PC-9 (cell line): ENCODE results near the gene PQBP1. TPM values are rescaled to one million over a fixed set of nuclear protein-coding genes. Genes with fewer than 3 reads are reported as not detected.

Experiments
- BruUV-seq: library from RNA; stranded (reverse); fragments of 400-500 nt; replicated peaks from 2 replicates; lab custom pipeline; 2021; lab: Mats Ljungman, UMichigan
- CTCF ChIA-PET: fragments of 300-600 bp; sonication (Branson Sonifier 250); formaldehyde crosslinking; loops from one replicate; lab custom pipeline; 2022; ENCODE audit warnings: antibody characterized with exemption; lab: Charles Lee
- POLR2A ChIA-PET: fragments of 300-600 bp; sonication (Branson Sonifier 250); formaldehyde crosslinking; loops from one replicate; lab custom pipeline; 2022; ENCODE audit warnings: antibody characterized with exemption; ENCODE audit not compliant: unreplicated experiment; lab: Charles Lee
- DNase-seq, 2 experiments: peaks; one replicate each; pipeline versions ENCODE4 v3.0.0 to v3.0.0-alpha.2; 2015 to 2022; ENCODE audit warnings: mixed read lengths in 1 of 2
- H2AFZ ChIP-seq: fragments of 200-600 bp; sonication (generic); 2 replicates; pipeline ENCODE4 v1.8.1; 2017; ENCODE audit warnings: antibody characterized with exemption
- H3F3A ChIP-seq: fragments of 200-600 bp; sonication (generic); 2 replicates; pipeline ENCODE4 v1.8.1; 2017; ENCODE audit warnings: antibody characterized with exemption, mild to moderate bottlenecking, low read depth; ENCODE audit not compliant: insufficient read depth
- H3K27ac ChIP-seq: fragments of 200-600 bp; sonication (generic); 2 replicates; pipeline ENCODE4 v1.6.1; 2016; ENCODE audit warnings: mixed run types
- H3K27me3 ChIP-seq: fragments of 200-600 bp; sonication (generic); 2 replicates; pipeline ENCODE4 v1.6.1; 2016; ENCODE audit warnings: low read depth, mixed run types; ENCODE audit not compliant: insufficient read depth
- H3K36me3 ChIP-seq: fragments of 200-600 bp; sonication (generic); 2 replicates; pipeline ENCODE4 v1.6.1; 2016; ENCODE audit warnings: low read depth, mixed run types
- H3K4me1 ChIP-seq: fragments of 200-600 bp; sonication (generic); replicated peaks from 2 replicates; pipeline ENCODE4 v1.6.1; 2016; ENCODE audit warnings: mixed run types; ENCODE audit not compliant: insufficient read depth
- H3K4me2 ChIP-seq: fragments of 200-600 bp; sonication (generic); 2 replicates; pipeline ENCODE4 v1.6.1; 2017; ENCODE audit warnings: mixed run types
- H3K4me3 ChIP-seq: fragments of 200-600 bp; sonication (generic); 2 replicates; pipeline ENCODE4 v1.6.1; 2016; ENCODE audit warnings: mixed run types
- H3K79me2 ChIP-seq: fragments of 200-600 bp; sonication (generic); 2 replicates; pipeline ENCODE4 v1.6.1; 2017; ENCODE audit warnings: low read depth, mixed run types
- H3K9me2 ChIP-seq: fragments of 200-600 bp; sonication (generic); 2 replicates; pipeline ENCODE4 v1.8.1; 2017; ENCODE audit warnings: mild to moderate bottlenecking; ENCODE audit not compliant: insufficient read depth
- H3K9me3 ChIP-seq: fragments of 200-600 bp; sonication (generic); 2 replicates; pipeline ENCODE4 v1.8.1; 2016; ENCODE audit warnings: low read depth; ENCODE audit not compliant: insufficient read depth
- H4K20me1 ChIP-seq: fragments of 200-600 bp; sonication (generic); 2 replicates; pipeline ENCODE4 v1.8.1; 2017; ENCODE audit not compliant: insufficient read depth
- EZH2 ChIP-seq: fragments of 200-600 bp; sonication (generic); IDR thresholded peaks from 2 replicates; pipeline ENCODE4 v1.8.0; 2017; ENCODE audit warnings: antibody characterized with exemption, low read depth
- intact Hi-C: fragments of 100-400 bp; cut with micrococcal nuclease; formaldehyde crosslinking; loops from one replicate; pipeline ENCODE4 v1.10.0; 2022; ENCODE audit not compliant: unreplicated experiment
- total RNA-seq: library from RNA; stranded (reverse); gene quantifications from 2 replicates; pipeline ENCODE4 v1.2.3, GENCODE V29; 2021
- TF ChIP-seq, protein P1 (sequence below): fragments of 200-600 bp; sonication (generic); conservative IDR thresholded peaks from 2 replicates; pipeline ENCODE4 v1.6.1; 2017; ENCODE audit warnings: mixed run types, antibody characterized with exemption, mild to moderate bottlenecking, moderate library complexity

The PQBP1 gene
- total RNA-seq, 1 experiment from 2014 or later = 36.4 TPM

DNA sequence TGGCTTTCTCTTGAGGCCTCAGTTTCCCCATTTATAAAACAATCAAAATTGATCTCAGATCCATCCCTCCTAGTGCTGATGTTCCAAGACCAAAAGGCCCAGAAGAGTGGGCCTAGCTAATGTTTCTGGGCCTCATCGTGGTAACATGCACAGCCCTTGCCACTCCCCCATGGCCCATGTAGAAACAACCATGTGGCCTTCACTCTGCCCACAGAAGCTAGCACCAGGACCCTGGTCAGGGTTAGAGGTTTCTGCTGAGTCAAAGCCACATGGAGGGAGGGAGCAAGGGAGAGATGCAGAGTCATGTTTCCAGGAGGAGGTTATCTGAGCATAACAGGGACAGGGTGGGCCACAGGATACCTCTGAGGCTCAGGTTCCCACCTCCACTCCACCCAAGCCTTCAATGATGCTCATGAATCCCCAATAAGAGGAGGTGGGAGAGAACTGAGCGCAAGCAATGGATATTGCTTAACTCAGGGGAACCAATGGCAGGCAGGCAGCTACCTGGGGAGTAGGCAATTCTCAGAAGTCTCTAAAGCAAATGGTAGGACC lies 42.8 kb downstream of the PQBP1 start:
- Histone ChIP-seq H3K36me3 (no peaks in the 10 kb centered on the region), H4K20me1 (no peaks in the 10 kb centered on the region; the same call in 1 of the 2 replicates), H3K27ac (no peak overlapping the region), H3K4me2 (no peak overlapping the region), H3K9me3 (no peaks in the 10 kb centered on the region), H3K79me2 (no peaks in the 10 kb centered on the region), H3K4me3 (no peak overlapping the region), H3K9me2 (no peaks in the 10 kb centered on the region), H3F3A (no peaks in the 10 kb centered on the region), H2AFZ (no peak overlapping the region), H3K4me1 (no peaks in the 10 kb centered on the region), H3K27me3 (no peaks in the 10 kb centered on the region)
- TF ChIP-seq EZH2 = no peak
- TF ChIP-seq, protein P1, sequence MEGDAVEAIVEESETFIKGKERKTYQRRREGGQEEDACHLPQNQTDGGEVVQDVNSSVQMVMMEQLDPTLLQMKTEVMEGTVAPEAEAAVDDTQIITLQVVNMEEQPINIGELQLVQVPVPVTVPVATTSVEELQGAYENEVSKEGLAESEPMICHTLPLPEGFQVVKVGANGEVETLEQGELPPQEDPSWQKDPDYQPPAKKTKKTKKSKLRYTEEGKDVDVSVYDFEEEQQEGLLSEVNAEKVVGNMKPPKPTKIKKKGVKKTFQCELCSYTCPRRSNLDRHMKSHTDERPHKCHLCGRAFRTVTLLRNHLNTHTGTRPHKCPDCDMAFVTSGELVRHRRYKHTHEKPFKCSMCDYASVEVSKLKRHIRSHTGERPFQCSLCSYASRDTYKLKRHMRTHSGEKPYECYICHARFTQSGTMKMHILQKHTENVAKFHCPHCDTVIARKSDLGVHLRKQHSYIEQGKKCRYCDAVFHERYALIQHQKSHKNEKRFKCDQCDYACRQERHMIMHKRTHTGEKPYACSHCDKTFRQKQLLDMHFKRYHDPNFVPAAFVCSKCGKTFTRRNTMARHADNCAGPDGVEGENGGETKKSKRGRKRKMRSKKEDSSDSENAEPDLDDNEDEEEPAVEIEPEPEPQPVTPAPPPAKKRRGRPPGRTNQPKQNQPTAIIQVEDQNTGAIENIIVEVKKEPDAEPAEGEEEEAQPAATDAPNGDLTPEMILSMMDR = no peak
- CTCF ChIA-PET = no interaction called here
- POLR2A ChIA-PET = no interaction called here
- no TSS peak for BruUV-seq
- intact Hi-C loops = no loop called here
- no peak for DNase-seq

- H3K9me3 ChIP-seq = no peaks in the 10 kb centered on the region
- intact Hi-C loops = no loop called here
Observed at GRCh38 chrX:48942895-48943294, 45.2 kb downstream of the PQBP1 start.

DNA sequence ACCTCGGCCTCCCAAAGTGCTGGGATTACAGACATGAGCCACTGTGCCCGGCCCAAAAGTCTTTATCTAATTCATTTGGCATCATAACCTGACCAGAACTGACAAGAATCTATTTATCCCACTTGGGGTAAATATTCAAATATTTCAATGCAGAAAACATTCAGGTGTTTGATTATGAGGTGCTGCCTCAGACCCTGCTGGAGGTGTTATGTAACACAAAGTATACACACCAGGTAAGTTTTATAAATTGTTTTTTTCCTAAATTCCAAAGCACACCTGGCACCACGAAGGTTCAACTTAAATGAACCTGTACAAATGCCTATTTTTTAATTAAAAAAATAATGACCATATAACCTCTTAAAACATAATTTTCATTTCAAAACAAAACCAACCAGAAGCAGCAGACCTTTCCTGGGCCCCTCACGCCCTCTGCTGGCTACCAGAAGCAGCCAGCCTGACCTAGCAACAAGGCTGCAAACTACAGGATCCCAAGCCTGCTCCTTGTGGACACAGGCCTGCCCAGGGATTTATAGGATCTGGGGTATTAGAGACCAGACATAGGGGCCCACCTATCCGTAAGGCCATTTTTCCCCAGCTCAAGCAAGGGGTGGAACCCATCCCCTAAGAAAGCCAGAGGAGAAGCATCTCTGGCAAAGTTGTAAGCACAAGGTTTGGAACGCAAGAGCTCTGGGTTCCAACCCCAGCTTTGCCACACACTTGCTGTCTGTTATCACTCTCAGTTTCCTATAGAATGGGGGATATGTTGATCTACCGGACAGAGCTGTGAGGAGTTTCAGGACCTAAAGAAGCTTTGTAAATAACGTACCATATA lies 48.0 kb downstream of the PQBP1 start:
- Histone ChIP-seq H3K9me2 (no peaks in the 10 kb centered on the region), H3K27me3 (no peaks in the 10 kb centered on the region), H4K20me1 (no peaks in the 10 kb centered on the region; the same call in 1 of the 2 replicates), H3K4me3 (no peak overlapping the region), H3K79me2 (no peaks in the 10 kb centered on the region), H3K4me2 (no peak overlapping the region), H3K9me3 (no peaks in the 10 kb centered on the region), H3F3A (no peaks in the 10 kb centered on the region), H3K4me1 (no peaks in the 10 kb centered on the region), H3K27ac (no peak overlapping the region), H3K36me3 (no peaks in the 10 kb centered on the region), H2AFZ (no peak overlapping the region)
- CTCF ChIA-PET = no interaction called here
- intact Hi-C loops = no loop called here
- POLR2A ChIA-PET = no interaction called here
- TF ChIP-seq, protein P1 = peak; percentile 56
- TF ChIP-seq EZH2 = no peak
- BruUV-seq = no TSS peak
- peak in 1 of 2 experiments; percentile 21 for DNase-seq

More at GRCh38 chrX:48942895-48943294, 45.2 kb downstream of the PQBP1 start:
- no peaks in the 10 kb centered on the region for H3K27me3 ChIP-seq
- TF ChIP-seq, protein P1 = no peak
- TF ChIP-seq EZH2 = no peak
- POLR2A ChIA-PET = no interaction called here
- no TSS peak for BruUV-seq
- H3K4me1 ChIP-seq = no peaks in the 10 kb centered on the region
- H3K9me2 ChIP-seq = no peaks in the 10 kb centered on the region
- CTCF ChIA-PET = no interaction called here
- H3K4me3 ChIP-seq = no peak overlapping the region
- H3K36me3 ChIP-seq = no peaks in the 10 kb centered on the region
- H4K20me1 ChIP-seq = no peaks in the 10 kb centered on the region; the same call in 1 of the 2 replicates
- H3K79me2 ChIP-seq = no peaks in the 10 kb centered on the region
- H2AFZ ChIP-seq = no peak overlapping the region
- no peak for DNase-seq
- H3K27ac ChIP-seq = no peak overlapping the region
- H3F3A ChIP-seq = no peaks in the 10 kb centered on the region
- no peak overlapping the region for H3K4me2 ChIP-seq
